A549 (cell line): ENCODE measurements around the gene RPL7A.

Experiments used
- HOXA7 ChIP-seq: fragments of 250-450 bp; sonication (Bioruptor Pico); IDR thresholded peaks from 2 replicates; pipeline ENCODE4 v1.5.0; 2020; ENCODE audit warnings: mild to moderate bottlenecking, moderate library complexity
- MAFK ChIP-seq: fragments of 450-650 bp; IDR thresholded peaks from 2 replicates; pipeline ENCODE4 v1.6.1; 2014; ENCODE audit not compliant: partially characterized antibody
- TF ChIP-seq, protein P1 (sequence below): fragments of >200 bp; sonication (Bioruptor Twin); formaldehyde crosslinking; IDR thresholded peaks from 3 replicates; pipeline ENCODE4 v1.5.1; 2016
- TF ChIP-seq, protein P2 (sequence below): fragments of 200-600 bp; sonication (generic); IDR thresholded peaks from 2 replicates; pipeline ENCODE4 v1.6.1; 2016; ENCODE audit warnings: antibody characterized with exemption, mild to moderate bottlenecking, moderate library complexity

DNA sequence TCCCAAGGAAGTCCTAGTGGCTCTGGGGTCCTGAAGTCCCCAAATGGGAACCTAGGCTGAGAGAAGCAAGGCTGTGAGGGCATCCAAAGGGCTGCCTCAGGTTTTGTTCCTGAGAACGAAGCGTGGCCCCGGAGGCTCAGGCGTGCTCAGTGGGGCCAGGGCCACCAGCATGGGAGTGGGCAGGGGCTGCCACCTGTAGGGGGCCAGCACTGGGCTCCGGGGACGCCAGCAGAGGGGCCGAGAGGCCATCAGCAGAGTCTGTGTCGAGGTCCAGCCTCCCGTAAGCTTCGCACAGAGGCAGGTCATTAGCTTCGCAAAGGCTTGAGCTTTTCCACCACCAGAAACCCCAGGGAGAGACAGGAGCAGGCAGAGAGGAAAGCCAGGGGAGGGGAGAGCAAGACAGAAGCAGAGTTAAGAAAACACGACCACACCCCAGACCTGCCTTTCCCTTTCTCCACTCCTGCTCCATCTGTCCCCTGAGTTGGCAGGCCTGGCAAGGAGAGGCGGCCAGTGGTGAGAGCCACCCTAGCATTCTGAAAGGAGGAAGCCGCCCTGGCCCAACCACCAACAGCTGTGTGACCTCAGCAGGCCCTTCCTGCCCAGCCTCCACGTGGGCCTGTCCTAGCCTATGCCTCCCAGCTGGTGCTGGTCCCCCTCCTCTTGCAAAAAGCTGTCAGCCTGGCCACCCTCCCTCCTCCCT, 6.5 kb upstream of the RPL7A start:
- TF ChIP-seq MAFK: no peak
- TF ChIP-seq HOXA7 (CRISPR knock-in tag): no peak
- TF ChIP-seq, protein P1, sequence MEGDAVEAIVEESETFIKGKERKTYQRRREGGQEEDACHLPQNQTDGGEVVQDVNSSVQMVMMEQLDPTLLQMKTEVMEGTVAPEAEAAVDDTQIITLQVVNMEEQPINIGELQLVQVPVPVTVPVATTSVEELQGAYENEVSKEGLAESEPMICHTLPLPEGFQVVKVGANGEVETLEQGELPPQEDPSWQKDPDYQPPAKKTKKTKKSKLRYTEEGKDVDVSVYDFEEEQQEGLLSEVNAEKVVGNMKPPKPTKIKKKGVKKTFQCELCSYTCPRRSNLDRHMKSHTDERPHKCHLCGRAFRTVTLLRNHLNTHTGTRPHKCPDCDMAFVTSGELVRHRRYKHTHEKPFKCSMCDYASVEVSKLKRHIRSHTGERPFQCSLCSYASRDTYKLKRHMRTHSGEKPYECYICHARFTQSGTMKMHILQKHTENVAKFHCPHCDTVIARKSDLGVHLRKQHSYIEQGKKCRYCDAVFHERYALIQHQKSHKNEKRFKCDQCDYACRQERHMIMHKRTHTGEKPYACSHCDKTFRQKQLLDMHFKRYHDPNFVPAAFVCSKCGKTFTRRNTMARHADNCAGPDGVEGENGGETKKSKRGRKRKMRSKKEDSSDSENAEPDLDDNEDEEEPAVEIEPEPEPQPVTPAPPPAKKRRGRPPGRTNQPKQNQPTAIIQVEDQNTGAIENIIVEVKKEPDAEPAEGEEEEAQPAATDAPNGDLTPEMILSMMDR: no peak
- TF ChIP-seq, protein P2, sequence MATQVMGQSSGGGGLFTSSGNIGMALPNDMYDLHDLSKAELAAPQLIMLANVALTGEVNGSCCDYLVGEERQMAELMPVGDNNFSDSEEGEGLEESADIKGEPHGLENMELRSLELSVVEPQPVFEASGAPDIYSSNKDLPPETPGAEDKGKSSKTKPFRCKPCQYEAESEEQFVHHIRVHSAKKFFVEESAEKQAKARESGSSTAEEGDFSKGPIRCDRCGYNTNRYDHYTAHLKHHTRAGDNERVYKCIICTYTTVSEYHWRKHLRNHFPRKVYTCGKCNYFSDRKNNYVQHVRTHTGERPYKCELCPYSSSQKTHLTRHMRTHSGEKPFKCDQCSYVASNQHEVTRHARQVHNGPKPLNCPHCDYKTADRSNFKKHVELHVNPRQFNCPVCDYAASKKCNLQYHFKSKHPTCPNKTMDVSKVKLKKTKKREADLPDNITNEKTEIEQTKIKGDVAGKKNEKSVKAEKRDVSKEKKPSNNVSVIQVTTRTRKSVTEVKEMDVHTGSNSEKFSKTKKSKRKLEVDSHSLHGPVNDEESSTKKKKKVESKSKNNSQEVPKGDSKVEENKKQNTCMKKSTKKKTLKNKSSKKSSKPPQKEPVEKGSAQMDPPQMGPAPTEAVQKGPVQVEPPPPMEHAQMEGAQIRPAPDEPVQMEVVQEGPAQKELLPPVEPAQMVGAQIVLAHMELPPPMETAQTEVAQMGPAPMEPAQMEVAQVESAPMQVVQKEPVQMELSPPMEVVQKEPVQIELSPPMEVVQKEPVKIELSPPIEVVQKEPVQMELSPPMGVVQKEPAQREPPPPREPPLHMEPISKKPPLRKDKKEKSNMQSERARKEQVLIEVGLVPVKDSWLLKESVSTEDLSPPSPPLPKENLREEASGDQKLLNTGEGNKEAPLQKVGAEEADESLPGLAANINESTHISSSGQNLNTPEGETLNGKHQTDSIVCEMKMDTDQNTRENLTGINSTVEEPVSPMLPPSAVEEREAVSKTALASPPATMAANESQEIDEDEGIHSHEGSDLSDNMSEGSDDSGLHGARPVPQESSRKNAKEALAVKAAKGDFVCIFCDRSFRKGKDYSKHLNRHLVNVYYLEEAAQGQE: no peak
